Adrenal gland (tissue), 12 donors: ENCODE results near the gene LRRC10B. TPM values are rescaled to one million over a fixed set of nuclear protein-coding genes. Genes with fewer than 3 reads are reported as not detected.

Experiments used
- DNase-seq, 7 donors: peaks; one replicate each; pipeline ENCODE4 v3.0.0-alpha.2; 2019 to 2020
- H3K27ac ChIP-seq, 5 donors: fragments of 200-600 bp; sonication (generic) in 4 of 5; 1 replicate in 3 of 5; 2 replicates in 2 of 5; pipeline versions ENCODE4 v1.5.1 to v1.8.0; 2016 to 2020; ENCODE audit warnings: mild to moderate bottlenecking in 1 of 5
- H3K27me3 ChIP-seq: fragments of 200-600 bp; 2 replicates; pipeline ENCODE4 v1.8.0; 2021
- H3K36me3 ChIP-seq, 2 donors: fragments of 200-600 bp; replicated peaks in 1 of 2; 1 replicate in 1 of 2; 2 replicates in 1 of 2; pipeline versions ENCODE4 v1.5.1 to v1.8.0; 2018 to 2022
- H3K4me1 ChIP-seq, 2 donors: fragments of 200-600 bp; replicated peaks in 1 of 2; 1 replicate in 1 of 2; 2 replicates in 1 of 2; pipeline versions ENCODE4 v1.5.1 to v1.8.0; 2018 to 2021
- H3K4me3 ChIP-seq, 4 donors: fragments of 200-600 bp; sonication (generic) in 3 of 4; one replicate each; pipeline ENCODE4 v1.5.1; 2016 to 2018
- H3K9me3 ChIP-seq, 3 donors: fragments of 200-600 bp; sonication (generic) in 1 of 3; replicated peaks in 1 of 3; 1 replicate in 2 of 3; 2 replicates in 1 of 3; pipeline versions ENCODE4 v1.5.1 to v1.8.0; 2016 to 2021
- POLR2A ChIP-seq, 2 donors: fragments of 450-650 bp; IDR thresholded peaks; one replicate each; pipeline ENCODE4 v1.6.1; 2017; ENCODE audit warnings: antibody characterized with exemption in 2 of 2, mild to moderate bottlenecking in 2 of 2, moderate library complexity in 1 of 2
- WGBS, 4 donors: extraction: QIAGEN DNeasy Blood & Tissue Kit in 2 of 4; methylation state at CpG; one replicate each; pipeline versions ENCODE4 v1.1.5 to v1.1.7; 2013 to 2017; 5-methylcytosine and 5-hydroxymethylcytosine counted together
- intact Hi-C, 2 donors: fragments of 100-400 bp; cut with DNase I; formaldehyde crosslinking; loops; one replicate each; pipeline versions ENCODE4 v1.14.1 to v1.15.0; 2022 to 2023
- polyA plus RNA-seq, 3 donors: library from polyadenylated mRNA; stranded (reverse); fragments of 200-250 nt in 2 of 3; fragments of 350-450 nt in 1 of 3; fragmentation: Illumina TruSeq in 1 of 3; extraction: RNeasy Lipid Tissue Mini Kit (QIAGEN cat#74804) in 1 of 3; gene quantifications; one replicate each; pipeline ENCODE4 v1.2.3, GENCODE V29; 2013 to 2014
- total RNA-seq, 9 donors: library from RNA; depleted of rRNA in 4 of 9; stranded (reverse); fragments of >200 nt in 4 of 9; fragments of 120-200 nt in 1 of 9; fragmentation: NEBNext Ultra II Directional in 1 of 9; extraction: Animal tissue kit (Norgen Biotek cat#: 25700) in 1 of 9; gene quantifications; one replicate each; pipeline versions ENCODE4 v1.1.0 to v1.2.4, GENCODE V29; 2013 to 2023
- TF ChIP-seq, protein P1 (sequence below), 6 experiments: fragments of 450-650 bp in 4 of 6; fragments of 200-600 bp in 2 of 6; sonication (generic) in 1 of 6; IDR thresholded peaks; 1 replicate in 5 of 6; 2 replicates in 1 of 6; pipeline versions ENCODE4 v1.5.1 to v1.8.0; 2016 to 2021; ENCODE audit warnings: antibody characterized with exemption in 6 of 6, mild to moderate bottlenecking in 2 of 6, moderate library complexity in 1 of 6
- donor health status: healthy with polysubstance abuse.
- donor health status: Bipolar disorder and iron deficiency.
- donor health status: DM: yes; HTN: yes; CAD: no.
- donor health status: DM: no; HTN: no; CAD: no.
- donor health status: DM: no; HTN: no; CAD: no.
- donor health status: DM: yes; HTN: yes; CAD: no.

The LRRC10B gene
- total and polyA plus RNA-seq, 12 donors, result 0.06 to 2.6 (median 1.1) TPM; not detected in 3

DNA sequence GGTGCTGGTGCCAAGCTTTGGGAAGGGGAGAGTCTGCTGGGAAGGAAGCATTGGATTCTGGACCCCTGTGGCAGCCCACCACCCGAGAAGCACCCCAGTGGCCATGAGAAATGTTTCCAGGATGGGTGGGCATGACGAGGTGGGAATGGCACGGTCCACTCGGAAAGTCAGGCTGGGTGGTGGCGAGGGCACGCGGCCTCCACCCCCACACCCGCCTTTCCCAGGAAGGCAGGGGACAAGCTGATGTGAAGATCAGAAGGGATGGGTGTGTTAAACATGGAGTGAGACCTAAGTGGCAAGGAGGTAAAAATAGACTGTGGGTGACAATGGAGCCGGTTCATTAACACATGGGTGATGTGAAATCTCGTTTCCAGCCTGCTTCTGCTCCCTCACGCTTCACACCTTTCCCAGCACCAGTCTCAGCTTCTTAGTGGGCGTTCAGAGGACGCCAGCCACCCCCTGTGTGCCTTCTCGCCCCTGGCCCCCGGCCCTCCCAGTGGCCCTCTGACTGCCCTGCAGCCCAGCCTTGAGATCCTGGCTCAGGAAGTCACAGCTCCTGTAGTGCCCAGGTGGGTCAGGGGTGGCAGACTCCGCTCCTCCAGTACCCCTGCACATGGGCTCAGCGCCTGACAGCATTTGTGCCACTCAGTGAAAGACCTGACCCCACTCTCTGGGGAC, 27.6 kb downstream of the LRRC10B start:
- Histone ChIP-seq H3K27me3 (no peaks in the 10 kb centered on the region), H3K9me3 (no peaks in the 10 kb centered on the region), H3K36me3 (no peaks in the 10 kb centered on the region), H3K4me1 (no peaks in the 10 kb centered on the region), H3K4me3 (no peak overlapping the region), H3K27ac (no peak overlapping the region)
- TF ChIP-seq, protein P1, sequence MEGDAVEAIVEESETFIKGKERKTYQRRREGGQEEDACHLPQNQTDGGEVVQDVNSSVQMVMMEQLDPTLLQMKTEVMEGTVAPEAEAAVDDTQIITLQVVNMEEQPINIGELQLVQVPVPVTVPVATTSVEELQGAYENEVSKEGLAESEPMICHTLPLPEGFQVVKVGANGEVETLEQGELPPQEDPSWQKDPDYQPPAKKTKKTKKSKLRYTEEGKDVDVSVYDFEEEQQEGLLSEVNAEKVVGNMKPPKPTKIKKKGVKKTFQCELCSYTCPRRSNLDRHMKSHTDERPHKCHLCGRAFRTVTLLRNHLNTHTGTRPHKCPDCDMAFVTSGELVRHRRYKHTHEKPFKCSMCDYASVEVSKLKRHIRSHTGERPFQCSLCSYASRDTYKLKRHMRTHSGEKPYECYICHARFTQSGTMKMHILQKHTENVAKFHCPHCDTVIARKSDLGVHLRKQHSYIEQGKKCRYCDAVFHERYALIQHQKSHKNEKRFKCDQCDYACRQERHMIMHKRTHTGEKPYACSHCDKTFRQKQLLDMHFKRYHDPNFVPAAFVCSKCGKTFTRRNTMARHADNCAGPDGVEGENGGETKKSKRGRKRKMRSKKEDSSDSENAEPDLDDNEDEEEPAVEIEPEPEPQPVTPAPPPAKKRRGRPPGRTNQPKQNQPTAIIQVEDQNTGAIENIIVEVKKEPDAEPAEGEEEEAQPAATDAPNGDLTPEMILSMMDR (IDR thresholded peaks at IDR 0.05), result no peak
- TF ChIP-seq POLR2A (IDR thresholded peaks at IDR 0.05), result no peak
- DNase-seq, result no peak
- 80 to 90% (median 83%) methylated on average over 14 to 17 of the region's 17 CpGs for WGBS, 4 donors
- intact Hi-C loops, result loop anchor here in 1 of 2 donors (10.0 kb wide), 1 partner anchor 89 kb away; no protein-coding TSS in a partner anchor

DNA sequence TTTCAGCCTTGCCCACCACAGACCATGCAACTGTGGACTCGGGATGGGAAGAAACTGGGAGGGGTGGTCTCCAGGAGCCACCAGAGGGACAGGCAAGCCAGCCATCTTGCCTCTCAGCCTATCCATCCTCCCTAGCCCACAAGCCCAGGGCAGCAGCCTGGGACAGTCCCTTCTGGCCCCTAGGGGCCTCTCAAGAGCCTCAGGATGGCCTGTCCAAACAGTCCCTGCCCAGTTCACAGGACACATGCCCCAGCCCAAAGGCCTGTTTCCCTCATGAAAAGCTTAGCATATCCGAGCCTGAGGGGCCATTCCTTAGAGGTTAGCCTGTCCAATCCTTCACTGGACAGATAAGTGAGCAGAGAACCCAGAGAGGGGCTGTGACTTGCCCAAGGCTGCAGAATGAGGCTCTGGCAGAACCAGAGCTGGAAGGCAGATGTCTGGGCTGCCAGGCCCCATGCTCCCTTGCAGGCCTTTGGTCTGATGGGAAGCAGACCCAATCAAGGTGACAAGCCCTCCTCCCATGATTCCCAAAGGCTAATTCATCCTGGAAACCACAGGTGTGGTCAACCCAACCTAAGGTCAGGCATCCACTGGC, 28.2 kb downstream of the LRRC10B start:
- TF ChIP-seq, protein P1 (IDR thresholded peaks at IDR 0.05), result no peak
- TF ChIP-seq POLR2A (IDR thresholded peaks at IDR 0.05), result no peak
- no peak for DNase-seq
- Histone ChIP-seq H3K36me3 (no peaks in the 10 kb centered on the region), H3K4me3 (no peak overlapping the region), H3K4me1 (no peaks in the 10 kb centered on the region), H3K9me3 (no peaks in the 10 kb centered on the region), H3K27me3 (no peaks in the 10 kb centered on the region), H3K27ac (no peak overlapping the region)
- intact Hi-C loops, result loop anchor here in 1 of 2 donors (10.0 kb wide), 1 partner anchor 88 kb away; no protein-coding TSS in a partner anchor
- WGBS, 4 donors, result 71 to 83% (median 80%) methylated on average over 1 to 2 of the region's 2 CpGs

DNA sequence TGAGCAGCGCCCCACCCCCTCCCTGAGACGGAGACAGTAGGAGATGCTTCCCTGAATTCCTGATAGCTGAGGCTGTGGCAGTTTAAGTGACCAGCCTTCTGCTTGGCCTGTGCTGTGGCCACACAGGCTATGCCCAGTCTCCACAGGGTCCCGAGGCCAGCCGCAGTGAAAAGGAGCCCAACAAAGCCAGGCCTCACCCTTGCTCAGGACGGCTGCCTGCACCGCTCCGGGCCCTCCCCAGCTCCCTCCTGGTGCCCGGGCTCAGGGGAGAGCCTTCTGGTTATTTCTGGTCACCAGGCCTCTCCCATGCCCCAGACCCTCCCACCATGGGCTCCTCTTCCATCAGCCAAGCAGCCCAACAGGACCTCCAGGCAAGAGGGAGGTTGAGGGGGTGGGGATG, 28.8 kb downstream of the LRRC10B start:
- no peak overlapping the region for H3K27ac ChIP-seq
- no peak overlapping the region for H3K4me3 ChIP-seq
- no peaks in the 10 kb centered on the region for H3K36me3 ChIP-seq
- TF ChIP-seq, protein P1 (IDR thresholded peaks at IDR 0.05), result no peak
- TF ChIP-seq POLR2A (IDR thresholded peaks at IDR 0.05), result no peak
- H3K9me3 ChIP-seq, result no peaks in the 10 kb centered on the region
- intact Hi-C loops, result loop anchor here in 1 of 2 donors (10.0 kb wide), 1 partner anchor 87 kb away; no protein-coding TSS in a partner anchor
- 96 to 100% (median 99%) methylated on average over 1 to 8 of the region's 8 CpGs for WGBS, 4 donors
- no peaks in the 10 kb centered on the region for H3K27me3 ChIP-seq
- DNase-seq, result no peak
- H3K4me1 ChIP-seq, result no peaks in the 10 kb centered on the region

DNA sequence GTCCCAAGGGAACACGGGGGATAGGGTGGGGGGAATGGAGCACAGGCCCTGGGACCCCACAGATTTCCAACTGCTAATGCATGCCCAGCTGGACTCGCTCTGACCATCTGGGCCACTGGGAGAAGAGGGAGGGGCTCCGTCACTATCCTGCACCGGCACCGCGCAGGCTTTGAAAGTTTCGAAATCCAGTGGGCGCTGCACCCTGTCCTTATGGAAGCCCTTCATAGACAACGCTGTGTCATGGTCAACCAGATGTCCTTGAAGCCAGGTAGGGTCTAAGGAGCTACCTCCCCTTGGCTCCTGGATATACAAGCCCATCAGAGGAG, 30.1 kb downstream of the LRRC10B start:
- no peaks in the 10 kb centered on the region for H3K4me1 ChIP-seq

More for the DNA sequence above, 30.1 kb downstream of the LRRC10B start:
- WGBS, 4 donors, result 86 to 93% (median 91%) methylated on average over 7 to 9 of the region's 9 CpGs
- H3K27ac ChIP-seq, result no peak overlapping the region
- TF ChIP-seq, protein P1 (IDR thresholded peaks at IDR 0.05), result no peak
- TF ChIP-seq POLR2A (IDR thresholded peaks at IDR 0.05), result no peak
- no peak for DNase-seq
- H3K27me3 ChIP-seq, result no peaks in the 10 kb centered on the region
- H3K4me3 ChIP-seq, result no peak overlapping the region
- no peaks in the 10 kb centered on the region for H3K9me3 ChIP-seq
- intact Hi-C loops, result loop anchor here in 1 of 2 donors (10.0 kb wide), 1 partner anchor 86 kb away; no protein-coding TSS in a partner anchor
- no peaks in the 10 kb centered on the region for H3K36me3 ChIP-seq
